ENCODE data around the gene LIX1.
A peak's percentile ranks its signal among the peaks of the same experiment; 100 is the strongest.
"Not testable (repeated sequence)": the region's sequence is repeated elsewhere in the genome, so short reads cannot be mapped to it uniquely, and the experiment has no call there.

LIX1 gene

DNA sequence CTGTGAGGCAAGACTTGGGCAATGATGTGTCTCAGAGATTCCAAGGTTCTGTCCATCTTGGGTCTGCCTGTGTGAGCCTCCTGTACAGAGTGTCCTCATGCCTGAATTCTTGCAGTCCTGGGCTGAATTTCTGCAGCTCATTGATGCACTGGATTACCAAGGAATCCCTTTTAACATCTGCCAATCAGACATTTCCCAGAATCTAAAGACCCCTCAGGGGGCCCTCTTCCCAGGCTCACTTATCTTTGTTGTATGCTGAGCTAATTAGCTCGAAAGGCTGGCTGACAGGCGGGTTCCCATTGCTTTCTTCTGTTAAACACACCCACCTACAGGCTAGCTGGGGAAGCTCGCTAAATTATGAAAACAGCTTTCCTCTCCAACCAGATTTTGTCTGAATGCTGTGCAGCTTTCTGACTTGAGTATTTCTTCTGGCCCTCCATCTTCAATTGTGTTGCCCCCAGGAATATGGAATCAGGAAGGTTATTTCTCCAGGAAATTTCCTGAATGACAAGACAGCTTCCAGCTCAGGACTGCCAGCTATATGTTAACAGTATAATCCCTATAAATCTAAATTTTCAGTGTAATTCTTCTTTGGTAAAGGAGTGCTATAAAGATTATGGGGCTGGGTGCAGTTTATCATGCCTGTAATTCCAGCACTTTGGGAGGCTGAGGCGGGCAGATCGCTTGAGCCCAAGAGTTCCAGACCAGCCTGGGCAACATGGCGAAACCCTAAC is at the start of gene LIX1:
TSS of gene LIX1 (minus strand) at position 91 of the 734 bp plus-strand sequence. CDS start at position 56, 35 bp downstream.
- peak; percentile 80 to 88 for DNase-seq

DNA sequence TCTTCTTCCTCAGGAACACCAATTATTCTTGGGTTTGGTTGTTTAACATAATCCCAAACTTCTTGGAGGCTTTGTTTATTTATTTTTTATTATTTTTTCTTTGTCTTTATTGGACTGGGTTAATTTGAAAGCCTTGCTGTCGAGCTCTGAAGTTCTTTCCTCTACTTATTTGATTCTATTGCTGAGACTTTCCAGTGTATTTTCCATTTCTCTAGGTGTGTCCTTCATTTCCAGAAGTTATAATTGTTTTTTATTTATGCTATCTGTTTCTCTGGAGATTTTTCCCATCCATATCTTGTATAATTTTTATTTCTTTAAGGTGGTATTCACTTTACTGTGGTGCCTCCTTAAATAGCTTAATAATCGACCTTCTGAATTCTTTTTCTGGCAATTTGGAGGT is 49.5 kb upstream of the LIX1 start:
- no peak for DNase-seq

DNA sequence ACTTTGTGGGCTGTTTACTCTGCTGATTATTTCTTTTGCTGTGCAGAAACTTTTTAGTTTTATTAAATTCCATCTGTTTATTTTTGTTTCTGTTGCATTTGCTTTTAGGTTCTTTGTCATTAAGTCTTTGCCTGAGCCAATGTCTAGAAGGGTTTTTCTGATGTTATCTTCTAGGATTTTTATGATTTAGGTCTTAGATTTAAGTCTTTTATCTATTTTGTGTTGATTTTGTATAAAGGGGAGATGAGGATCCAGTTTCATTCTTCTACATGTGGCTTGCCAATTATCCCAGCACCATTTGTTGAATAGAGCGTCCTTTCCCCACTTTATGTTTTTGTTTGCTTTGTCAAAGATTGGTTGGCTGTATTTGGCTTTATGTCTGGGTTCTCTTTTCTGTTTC is 47.1 kb upstream of the LIX1 start:
- not testable (repeated sequence) for DNase-seq

DNA sequence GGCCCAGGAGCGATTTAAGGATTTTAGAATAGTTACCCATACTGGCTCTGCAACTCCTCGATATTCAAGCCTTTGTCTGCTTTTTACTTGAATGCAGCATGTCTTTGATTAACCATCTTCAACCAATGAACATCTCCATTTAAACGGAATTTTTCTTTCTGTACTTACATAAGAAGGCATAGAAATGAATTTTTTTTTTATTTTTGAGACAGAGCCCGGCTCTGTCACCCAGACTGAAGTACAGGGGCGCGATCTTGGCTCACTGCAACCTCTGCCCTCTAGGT is 41.5 kb upstream of the LIX1 start:
- DNase-seq = no peak

DNA sequence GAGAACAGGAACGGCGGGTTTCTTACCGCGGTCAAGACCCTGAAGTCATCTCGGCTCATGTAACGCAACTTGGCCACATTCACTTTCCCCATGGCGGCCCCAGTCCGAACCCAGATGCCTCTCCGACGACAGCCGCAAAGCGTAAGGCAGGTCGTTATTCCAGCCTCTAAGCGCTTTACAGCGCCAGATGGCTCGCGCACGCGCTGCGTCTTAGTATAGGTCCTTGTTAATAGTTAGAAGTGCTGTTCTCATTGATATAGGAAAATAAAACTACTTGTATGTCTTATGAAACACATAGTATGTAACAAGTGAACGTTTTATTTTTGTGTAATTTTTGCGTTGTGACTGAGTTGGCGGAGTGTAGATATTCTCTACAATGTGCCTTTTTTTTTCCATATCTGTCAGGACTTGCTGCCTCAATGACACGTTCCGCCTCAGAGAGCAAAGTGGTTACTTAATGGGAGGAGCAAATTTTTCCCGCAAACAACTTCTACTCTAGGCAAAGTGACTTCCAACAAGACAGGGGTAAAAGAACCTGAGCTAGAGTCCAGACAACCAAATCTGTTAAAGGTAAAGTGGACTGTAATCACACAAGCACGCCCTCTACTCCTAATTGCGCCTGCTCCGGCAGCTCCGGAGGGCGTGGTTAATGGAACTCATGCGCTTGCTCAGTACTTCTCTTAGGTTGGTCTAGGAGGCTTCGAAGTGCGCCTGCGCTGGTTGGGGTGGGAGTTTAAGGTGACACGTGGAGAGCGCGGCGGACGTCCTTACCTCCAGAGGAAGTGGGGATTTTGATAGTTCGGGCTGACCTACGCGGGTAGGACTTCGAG is 40.9 kb upstream of the LIX1 start, which contains the start of gene RIOK2:
TSS of gene RIOK2 (minus strand) at position 148 of the 830 bp plus-strand sequence. CDS start at position 92, 56 bp downstream.
- peak; percentile 94 to 97 for DNase-seq

DNA sequence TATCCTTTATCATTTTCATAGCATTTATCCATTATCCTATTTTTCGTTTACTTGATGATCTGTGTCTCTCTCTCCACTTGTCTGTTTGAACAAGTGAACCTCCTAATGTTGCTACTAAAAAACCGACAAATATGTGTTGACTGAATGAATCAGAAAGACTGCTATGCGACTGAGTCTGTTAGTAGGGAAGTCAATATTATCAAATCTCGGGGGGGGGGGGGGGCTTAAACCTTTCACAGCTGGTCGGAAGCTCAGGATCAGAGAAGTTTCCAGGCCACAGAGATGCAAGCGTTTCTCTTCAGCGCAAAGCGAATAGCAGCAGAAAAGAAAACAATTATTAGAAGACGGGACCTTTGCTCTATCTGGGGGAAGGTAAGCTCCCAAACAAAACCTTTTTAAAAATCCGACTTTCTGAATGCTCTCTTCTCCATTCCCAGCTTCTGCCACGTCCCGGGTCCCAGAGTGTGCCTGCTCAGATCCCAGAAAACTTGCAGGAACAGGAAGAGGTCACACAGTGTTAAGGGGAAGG is 40.2 kb upstream of the LIX1 start:
- peak in 1 of 2 experiments; percentile 46 for DNase-seq

DNA sequence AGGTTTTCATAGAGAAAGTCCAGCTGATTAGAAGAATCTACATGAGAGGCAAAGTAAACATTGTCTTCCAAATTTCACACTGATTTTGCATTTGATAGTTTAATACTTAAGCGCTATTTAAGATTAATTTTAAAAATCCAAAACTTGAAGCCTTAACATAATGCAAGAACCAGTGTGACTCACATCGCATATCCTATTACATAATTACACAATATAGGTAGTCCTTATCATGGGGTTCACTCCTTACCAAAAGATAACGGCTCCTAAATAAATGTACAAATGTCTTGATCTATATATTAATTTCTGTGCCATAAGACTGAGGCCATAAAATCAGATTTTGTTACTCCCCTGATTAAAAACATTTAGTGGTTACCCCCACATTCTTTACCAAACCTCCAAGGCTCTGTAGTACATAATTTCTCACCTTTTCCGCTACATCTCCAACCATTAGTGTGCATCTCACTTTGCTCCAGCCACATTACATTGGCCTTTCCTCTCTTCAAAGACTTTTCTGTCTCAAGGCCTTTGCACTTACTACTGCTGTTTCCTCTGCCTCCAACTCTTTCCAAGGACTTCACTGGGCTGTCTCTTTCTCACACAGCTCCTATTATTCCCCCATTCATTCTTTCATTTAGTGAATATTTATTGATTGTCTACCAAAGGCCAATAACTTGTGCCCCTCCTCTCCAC is 39.6 kb upstream of the LIX1 start:
- DNase-seq = no peak

DNA sequence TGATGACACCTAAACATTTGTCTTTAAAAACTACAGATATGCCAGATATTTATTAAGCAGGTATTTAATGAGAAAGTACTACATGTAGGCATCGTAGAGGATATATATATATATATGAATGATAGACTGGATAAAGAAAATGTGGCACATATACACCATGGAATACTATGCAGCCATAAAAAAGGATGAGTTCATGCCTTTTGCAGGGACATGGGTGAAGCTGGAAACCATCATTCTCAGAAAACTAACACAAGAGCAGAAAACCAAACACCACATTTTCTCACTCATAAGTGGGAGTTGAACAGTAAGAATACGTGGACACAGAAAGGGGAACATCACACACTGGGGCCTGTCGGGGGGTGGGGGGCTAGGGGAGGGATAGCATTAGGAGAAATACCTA is 37.0 kb upstream of the LIX1 start:
- not testable (repeated sequence) for DNase-seq

DNA sequence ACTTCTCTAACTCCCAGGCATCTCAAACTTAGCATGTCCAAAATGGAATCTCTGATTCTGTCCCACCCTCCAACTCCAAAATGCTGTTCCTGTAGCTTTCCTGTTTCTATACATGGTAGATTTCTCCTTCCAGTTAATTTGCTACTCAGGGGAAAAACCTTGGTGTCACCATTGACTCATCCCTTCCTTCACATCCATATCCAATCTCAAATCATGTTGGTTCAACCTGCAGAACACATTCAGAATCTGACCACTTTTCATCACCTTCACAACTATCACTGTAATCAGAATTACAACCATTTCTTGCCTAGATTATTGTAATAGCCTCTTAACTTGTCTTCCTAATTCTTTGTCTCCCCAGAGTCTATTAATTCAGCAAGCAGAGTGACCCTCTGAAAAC is 29.8 kb upstream of the LIX1 start:
- DNase-seq = no peak

DNA sequence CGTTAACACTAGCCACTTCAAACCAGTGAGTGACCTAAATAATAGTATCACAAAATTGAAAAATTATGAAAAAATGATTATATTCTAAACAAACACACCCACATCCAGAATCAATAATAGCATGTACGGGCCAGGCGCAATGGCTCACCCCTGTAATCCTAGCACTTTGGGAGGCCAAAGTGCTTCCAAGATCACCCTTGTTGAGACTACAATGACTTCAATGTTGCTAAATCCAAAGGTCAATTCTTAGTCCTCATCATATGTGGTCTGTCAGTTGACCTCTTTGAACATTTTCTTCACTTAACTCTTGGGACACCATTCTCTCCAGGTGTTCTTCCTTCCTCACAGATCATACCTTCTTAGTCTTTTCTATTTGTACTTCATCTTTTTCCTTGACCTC is 29.3 kb upstream of the LIX1 start:
- no peak for DNase-seq

DNA sequence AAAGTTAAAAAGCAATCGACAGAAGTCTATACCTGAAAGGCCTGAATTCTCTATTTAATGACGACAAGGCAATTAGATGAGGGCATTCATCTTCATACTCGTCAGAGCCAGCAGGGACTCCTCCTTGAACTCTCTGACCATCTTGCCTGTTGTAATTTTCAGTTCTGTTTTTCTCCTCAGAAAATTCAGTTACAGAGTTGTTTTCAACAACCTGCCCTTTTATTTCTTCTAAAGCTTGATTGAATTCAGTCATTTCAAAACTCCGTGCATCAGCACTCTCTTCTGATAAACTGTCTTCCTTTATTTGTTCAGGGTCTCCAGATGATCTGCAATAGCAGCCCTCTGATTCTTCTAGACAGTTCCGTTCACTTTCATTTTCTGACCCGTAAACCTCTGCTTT is 25.0 kb upstream of the LIX1 start:
- DNase-seq = no peak

DNA sequence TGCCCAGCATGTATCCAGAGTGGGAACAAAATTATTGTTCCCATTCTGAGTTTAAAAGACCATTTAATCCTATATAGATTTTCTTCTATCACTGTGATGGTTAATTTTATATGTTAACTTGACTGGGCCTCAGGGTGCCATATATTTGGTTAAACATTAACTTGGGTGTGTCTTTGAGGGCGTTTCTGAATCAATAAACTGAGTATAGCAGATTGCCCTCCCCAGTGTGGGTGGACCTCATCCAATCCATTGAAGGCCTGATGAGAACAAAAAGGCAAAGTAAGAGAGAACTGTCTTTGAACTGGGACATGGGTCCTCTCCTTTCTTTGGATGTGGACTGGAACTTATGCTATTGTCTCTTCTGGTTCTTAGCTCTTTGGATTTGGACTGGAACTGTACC is 23.3 kb upstream of the LIX1 start:
- no peak for DNase-seq

DNA sequence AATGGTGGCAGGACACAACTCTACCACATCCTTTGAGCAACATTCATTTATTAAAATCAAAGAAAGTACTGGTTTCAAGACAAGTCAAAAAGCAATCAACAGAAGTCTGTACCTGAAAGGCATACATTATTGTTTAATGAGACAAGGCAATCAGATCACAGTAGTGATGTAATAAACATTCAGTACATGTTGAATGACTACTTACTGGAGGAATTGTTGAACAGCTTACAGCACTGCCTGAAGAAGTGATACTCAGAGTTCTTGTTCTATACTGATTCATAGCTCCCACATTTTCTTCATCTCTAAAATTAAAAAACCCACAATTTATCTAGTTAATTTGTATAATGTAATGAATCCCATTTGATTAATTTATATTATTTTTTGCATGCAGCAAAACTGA is 22.4 kb upstream of the LIX1 start:
- no peak for DNase-seq

DNA sequence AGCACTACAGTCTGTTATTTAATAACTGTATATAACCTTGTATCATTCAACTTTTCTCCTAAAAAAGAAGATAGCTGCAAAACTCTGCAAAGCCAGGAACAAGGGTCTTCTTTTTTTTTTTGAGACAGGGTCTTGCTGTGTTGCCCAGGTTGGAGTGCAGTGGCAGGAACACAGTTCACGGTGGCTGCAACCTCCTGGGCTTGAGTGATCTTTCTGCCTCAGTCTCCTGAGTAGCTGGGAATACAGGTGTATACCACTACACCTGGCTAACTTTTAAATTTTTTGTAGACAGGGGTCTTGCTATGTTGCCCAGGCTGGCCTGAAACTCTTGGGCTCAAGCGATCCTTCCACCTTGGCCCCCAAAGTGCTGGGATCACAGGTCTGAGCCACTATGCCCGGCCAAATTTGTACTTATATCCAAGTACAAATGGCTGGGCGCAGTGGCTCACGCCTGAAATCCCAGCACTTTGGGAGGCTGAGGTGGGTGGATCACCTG is 21.4 kb upstream of the LIX1 start:
- DNase-seq = no peak

DNA sequence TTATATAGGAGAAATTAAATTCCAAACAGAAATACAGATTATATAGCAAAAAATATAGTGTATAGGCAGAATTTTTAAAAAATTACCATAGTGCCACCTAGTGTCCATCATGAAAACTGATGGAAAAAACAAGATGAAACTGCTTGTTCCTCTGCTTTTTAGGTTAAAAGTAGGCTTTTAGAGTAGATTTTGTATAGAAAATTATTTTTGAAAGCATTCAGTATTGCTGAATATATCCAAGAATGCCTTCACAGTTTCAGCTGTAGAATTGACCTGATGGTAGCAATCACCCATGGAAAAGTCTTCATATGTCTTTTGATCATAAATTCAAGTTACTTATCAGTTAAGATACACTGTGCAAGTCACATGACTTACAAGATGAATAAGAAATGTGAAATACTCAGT is 21.0 kb upstream of the LIX1 start:
- no peak for DNase-seq

DNA sequence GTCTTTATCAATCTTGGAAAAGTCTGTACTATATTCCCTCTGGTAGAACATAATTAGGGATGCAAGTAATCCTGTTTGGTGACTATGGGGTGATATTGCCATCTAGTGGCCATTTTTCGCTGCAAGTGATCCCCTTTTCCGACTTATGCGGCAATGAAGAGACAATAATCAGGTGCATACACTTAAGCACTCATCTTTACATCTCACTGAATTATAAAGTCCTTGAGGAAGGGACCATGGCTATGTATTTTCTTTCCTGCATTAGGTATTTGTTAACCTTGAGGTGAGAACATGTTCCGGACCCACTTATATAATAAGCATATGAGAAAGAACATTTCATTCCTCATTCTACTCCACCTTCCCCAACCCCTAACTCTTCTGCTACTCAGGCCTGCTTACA is 19.6 kb upstream of the LIX1 start:
- peak; percentile 16 to 68 for DNase-seq

DNA sequence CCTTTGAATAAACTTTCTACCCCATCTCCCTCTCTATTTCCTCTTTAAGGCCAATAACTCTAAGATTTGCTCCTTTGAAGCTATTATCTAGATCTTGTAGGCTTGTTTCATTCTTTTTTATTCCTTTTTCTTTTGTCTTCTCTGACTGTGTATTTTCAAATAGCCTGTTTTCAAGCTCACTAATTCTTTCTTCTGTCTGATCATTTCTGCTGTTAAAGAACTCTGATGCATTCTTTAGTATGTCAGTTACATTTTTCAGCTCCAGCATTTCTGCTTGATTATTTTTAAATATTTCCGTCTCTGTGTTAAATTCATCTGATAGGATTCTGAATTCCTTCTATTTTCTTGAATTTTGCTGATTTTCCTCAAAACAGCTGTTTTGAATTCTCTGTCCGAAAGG is 15.3 kb upstream of the LIX1 start:
- DNase-seq = no peak

DNA sequence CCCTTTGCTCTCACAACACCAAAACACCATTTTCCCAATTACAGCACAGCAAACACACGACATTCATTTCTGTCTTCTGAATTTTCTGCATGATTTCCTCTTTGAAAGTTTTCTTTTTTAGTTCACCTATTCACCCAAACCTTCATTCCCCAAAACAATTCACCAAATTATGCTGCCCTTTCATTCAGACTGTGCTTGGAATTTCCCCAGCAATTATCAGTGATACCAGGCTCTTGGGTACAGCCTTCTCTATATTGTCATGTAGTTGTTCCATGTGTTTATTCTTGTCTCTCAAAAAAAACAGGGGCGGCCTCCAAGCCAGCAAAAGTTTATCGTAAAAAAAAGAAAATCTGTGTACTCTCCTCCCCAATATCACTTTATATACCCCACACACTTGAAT is 9.0 kb upstream of the LIX1 start:
- no peak for DNase-seq

DNA sequence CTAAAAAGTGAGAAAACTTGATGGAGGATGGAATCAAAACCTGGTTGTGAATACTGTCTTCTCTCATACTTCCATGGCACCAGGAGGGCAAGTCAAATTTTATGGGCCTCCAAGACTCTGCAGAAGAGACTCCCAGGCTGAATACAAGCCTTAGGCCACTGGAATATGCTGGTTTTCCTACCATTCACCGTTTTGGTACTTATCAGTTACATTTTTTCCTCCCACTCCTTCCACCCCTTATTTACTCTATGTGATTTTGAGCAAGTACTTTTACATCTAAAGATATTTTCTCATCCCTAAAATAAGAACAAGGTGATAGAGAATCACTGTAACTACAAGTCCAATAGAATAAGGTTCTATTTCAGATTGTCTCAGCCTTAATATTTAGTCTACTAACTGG is 8.0 kb upstream of the LIX1 start:
- no peak for DNase-seq

DNA sequence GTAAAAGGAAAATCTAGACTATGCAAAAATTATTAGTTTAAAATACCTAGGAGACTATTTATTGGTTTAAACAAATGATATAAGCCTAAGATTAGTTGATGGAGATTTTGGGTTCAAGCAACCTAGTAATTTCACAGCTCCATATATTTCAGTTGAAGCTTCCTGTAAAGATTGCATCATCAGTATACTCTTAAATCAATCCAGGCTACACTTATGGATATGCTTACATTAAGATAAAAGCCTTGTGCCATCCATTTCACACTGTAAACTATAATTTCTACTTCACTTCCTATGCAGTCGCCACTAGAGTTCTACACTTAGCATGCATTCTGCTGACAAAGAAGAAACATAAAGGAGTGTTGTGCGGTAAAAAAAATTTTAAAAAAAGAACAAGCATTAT is 7.3 kb upstream of the LIX1 start:
- DNase-seq = no peak

DNA sequence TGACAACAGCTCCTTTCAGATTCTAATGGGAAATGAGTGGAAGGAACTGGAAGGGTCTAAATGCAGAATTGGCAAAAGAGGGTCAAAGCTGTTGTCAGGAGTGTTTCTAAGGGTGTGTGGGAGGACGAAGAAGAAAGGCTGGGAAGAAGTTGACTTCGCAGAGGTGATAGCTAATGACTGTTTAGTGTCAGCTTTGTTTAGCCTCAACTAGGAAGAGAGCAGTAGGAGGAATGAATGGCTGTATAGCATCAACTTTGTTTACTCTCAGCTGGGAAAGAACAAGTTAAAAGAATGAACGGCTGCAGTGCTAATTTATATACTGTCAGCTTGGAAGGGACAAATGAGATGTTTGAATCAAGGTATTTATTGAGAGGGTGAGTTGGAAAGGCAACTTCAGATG is 5.9 kb upstream of the LIX1 start:
- no peak for DNase-seq

DNA sequence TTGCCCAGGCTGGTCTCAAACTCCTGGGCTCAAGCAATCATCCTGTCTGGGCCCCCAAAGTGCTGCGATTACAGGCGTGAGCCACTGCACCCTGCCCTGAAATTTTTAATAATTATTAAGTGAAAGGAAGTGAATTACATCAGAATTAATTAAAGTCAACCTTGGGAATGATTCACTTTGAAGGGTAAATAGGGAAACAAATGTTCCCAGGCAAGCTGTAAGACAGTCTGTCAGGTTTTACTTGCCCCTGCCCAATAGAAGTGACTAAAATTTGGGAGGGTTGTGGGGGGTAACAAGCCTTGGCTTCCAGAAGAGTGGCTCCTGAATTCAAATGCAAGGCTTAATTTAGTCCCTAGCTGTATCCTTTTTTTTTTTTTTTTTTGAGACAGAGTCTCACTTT is 1.3 kb upstream of the LIX1 start:
- no peak for DNase-seq

DNA sequence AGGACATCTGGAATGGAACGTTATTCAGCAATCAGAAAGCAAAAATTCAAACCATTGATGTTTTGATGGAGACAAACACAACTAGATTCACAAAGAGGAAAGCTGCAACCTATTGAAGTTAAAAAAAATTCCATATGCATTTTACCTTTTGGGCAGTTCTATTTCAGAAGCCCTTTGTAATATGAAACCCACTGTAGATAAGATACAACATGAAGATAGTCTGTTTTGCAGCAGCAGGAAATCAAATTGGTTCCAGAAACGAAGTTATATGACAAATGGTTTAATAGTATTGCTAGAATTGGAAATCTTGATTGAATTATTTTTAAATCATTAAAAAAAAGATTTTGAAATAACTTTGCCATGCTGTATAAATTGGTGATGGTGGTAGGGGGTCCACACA is 872 bp downstream of the LIX1 start:
- no peak for DNase-seq

DNA sequence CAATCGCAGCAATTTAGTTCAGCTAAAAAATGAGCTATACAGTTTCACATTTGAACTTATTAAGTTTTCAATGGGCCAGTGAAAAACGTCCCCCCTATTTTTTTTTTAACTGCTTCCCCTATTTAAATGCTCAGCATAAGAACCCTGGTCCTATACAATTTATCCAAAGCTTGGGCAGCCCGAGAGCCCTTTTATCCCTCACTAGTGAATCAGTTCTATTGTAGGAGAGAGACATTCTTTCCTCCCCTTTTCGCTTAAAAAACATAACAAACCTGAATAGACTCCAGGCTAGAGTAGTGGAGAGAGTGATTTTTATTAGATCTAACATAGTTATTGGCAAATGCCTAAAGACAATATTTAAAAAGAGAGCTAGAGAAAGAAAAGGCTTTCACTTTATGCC is 1.4 kb downstream of the LIX1 start:
- no peak for DNase-seq

All from NCI-H524 (cell line).